Spleen (tissue), 11 donors: ENCODE measurements around the gene SYCE1. TPM values are rescaled to one million over a fixed set of nuclear protein-coding genes. Genes with fewer than 3 reads are reported as not detected.
"Not testable (repeated sequence)": the region's sequence is repeated elsewhere in the genome, so short reads cannot be mapped to it uniquely, and the experiment has no call there.

ENCODE experiments used
- DNase-seq: peaks from one replicate; pipeline ENCODE4 v3.0.0-alpha.2; 2020
- H3K27ac ChIP-seq, 8 donors: fragments of 200-600 bp; sonication (generic) in 7 of 8; 1 replicate in 4 of 8; 2 replicates in 4 of 8; pipeline versions ENCODE4 v1.5.0 to v1.8.0; 2016 to 2021; ENCODE audit warnings: inconsistent platforms in 4 of 8, mild to moderate bottlenecking in 4 of 8, moderate library complexity in 1 of 8
- H3K27me3 ChIP-seq, 7 donors: fragments of 200-600 bp; sonication (generic) in 6 of 7; replicated peaks in 1 of 7; 1 replicate in 4 of 7; 2 replicates in 3 of 7; pipeline versions ENCODE4 v1.5.0 to v1.8.0; 2016 to 2021; ENCODE audit warnings: inconsistent platforms in 3 of 7, mild to moderate bottlenecking in 1 of 7
- H3K36me3 ChIP-seq, 6 donors: fragments of 200-600 bp; sonication (generic) in 5 of 6; 1 replicate in 4 of 6; 2 replicates in 2 of 6; pipeline versions ENCODE4 v1.5.0 to v1.8.0; 2016 to 2021; ENCODE audit warnings: inconsistent platforms in 2 of 6
- H3K4me1 ChIP-seq, 6 donors: fragments of 200-600 bp; sonication (generic) in 5 of 6; 1 replicate in 3 of 6; 2 replicates in 3 of 6; pipeline versions ENCODE4 v1.5.0 to v1.8.0; 2016 to 2021; ENCODE audit warnings: inconsistent platforms in 3 of 6
- H3K4me3 ChIP-seq, 8 donors: fragments of 200-600 bp; sonication (generic) in 7 of 8; 1 replicate in 4 of 8; 2 replicates in 4 of 8; pipeline versions ENCODE4 v1.5.0 to v1.8.0; 2016 to 2021; ENCODE audit warnings: inconsistent platforms in 4 of 8, mild to moderate bottlenecking in 4 of 8, moderate library complexity in 2 of 8
- H3K9me3 ChIP-seq, 8 donors: fragments of 200-600 bp; sonication (generic) in 7 of 8; 1 replicate in 4 of 8; 2 replicates in 4 of 8; pipeline versions ENCODE4 v1.5.0 to v1.8.0; 2016 to 2021; ENCODE audit warnings: inconsistent platforms in 4 of 8
- POLR2A ChIP-seq, 3 donors: fragments of 450-650 bp; IDR thresholded peaks; one replicate each; pipeline ENCODE4 v1.5.1; 2017; ENCODE audit warnings: antibody characterized with exemption in 3 of 3, mild to moderate bottlenecking in 1 of 3
- POLR2AphosphoS5 ChIP-seq, 3 donors: sonication (generic); formaldehyde crosslinking; IDR thresholded peaks; one replicate each; pipeline ENCODE4 v1.5.1; 2017; ENCODE audit warnings: antibody characterized with exemption in 3 of 3
- WGBS, 5 donors: extraction: QIAGEN DNeasy Blood & Tissue Kit in 3 of 5; methylation state at CpG; one replicate each; pipeline versions ENCODE4 v1.1.5 to v1.1.7; 2013 to 2018; 5-methylcytosine and 5-hydroxymethylcytosine counted together
- intact Hi-C: fragments of 100-400 bp; cut with DNase I; formaldehyde crosslinking; loops from one replicate; pipeline ENCODE4 v1.15.0; 2023; ENCODE audit warnings: low total_unique reads
- polyA plus RNA-seq, 3 donors: library from polyadenylated mRNA; stranded (reverse); fragments of 200-250 nt; gene quantifications; one replicate each; pipeline ENCODE4 v1.2.1, GENCODE V29; 2013
- total RNA-seq, 7 donors: library from RNA; depleted of rRNA in 3 of 7; stranded (reverse); fragments of >200 nt in 3 of 7; fragmentation: NEBNext Ultra II Directional in 4 of 7; extraction: Animal tissue kit (Norgen Biotek cat#: 25700) in 4 of 7; gene quantifications; one replicate each; pipeline versions ENCODE4 v1.1.0 to v1.2.1, GENCODE V29; 2016 to 2021
- TF ChIP-seq, protein P1 (sequence below), 11 experiments: fragments of 200-600 bp in 7 of 11; fragments of 450-650 bp in 4 of 11; sonication (generic) in 4 of 11; IDR thresholded peaks in 8 of 11; conservative IDR thresholded peaks in 3 of 11; 1 replicate in 7 of 11; 2 replicates in 4 of 11; pipeline versions ENCODE4 v1.4.0 to v1.8.0; 2016 to 2021; ENCODE audit warnings: antibody characterized with exemption in 11 of 11, inconsistent platforms in 4 of 11, mild to moderate bottlenecking in 1 of 11
- donor health status: healthy with polysubstance abuse.
- donor health status: DM: no; HTN: no; CAD: no; lungs with moderate emphysema.
- donor health status: DM: no; HTN: no; CAD: no.
- donor health status: Bipolar disorder and iron deficiency.
- donor health status: healthy.
- donor health status: DM: no; HTN: no; CAD: no.
- donor health status: DM: yes; HTN: yes; CAD: no.

The SYCE1 gene
- total and polyA plus RNA-seq, 10 donors: 0.24 to 3.5 (median 1.4) TPM; not detected in 4

DNA sequence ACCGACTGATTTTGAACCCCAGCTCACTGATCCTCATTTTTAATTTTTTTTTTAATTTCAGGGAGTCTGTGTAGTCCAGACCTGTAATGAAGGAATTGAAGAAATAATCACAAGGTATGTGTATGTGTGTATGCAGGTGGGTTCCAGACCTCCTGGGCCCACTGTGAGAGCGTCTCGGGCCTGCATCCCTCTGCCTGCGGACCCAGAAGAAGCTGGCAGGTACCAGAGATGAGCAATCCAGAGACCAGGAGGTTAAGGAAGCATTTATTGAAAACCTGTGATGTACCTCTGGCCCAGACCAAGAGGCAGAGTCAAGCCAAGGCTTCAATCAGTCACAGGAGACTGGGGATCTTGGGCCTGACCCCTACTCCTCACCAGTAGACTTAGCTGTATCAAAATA is 10.8 kb downstream of the SYCE1 start:
- Histone ChIP-seq H3K4me1 (no peaks in the 10 kb centered on the region), H3K27me3 (peaks cover 0 to 23% (median 0%) of the 10 kb centered on the region in 7 donors), H3K27ac (no peak overlapping the region), H3K36me3 (peaks cover 0 to 25% (median 0%) of the 10 kb centered on the region in 6 donors), H3K4me3 (no peak overlapping the region), H3K9me3 (peaks cover 0 to 9% (median 2%) of the 10 kb centered on the region in 8 donors)
- 80 to 94% (median 90%) methylated on average over 4 of the region's 4 CpGs for WGBS, 5 donors
- intact Hi-C loops: no loop called here
- TF ChIP-seq, protein P1, sequence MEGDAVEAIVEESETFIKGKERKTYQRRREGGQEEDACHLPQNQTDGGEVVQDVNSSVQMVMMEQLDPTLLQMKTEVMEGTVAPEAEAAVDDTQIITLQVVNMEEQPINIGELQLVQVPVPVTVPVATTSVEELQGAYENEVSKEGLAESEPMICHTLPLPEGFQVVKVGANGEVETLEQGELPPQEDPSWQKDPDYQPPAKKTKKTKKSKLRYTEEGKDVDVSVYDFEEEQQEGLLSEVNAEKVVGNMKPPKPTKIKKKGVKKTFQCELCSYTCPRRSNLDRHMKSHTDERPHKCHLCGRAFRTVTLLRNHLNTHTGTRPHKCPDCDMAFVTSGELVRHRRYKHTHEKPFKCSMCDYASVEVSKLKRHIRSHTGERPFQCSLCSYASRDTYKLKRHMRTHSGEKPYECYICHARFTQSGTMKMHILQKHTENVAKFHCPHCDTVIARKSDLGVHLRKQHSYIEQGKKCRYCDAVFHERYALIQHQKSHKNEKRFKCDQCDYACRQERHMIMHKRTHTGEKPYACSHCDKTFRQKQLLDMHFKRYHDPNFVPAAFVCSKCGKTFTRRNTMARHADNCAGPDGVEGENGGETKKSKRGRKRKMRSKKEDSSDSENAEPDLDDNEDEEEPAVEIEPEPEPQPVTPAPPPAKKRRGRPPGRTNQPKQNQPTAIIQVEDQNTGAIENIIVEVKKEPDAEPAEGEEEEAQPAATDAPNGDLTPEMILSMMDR (IDR thresholded peaks at IDR 0.05 in 8 of 11, conservative IDR thresholded peaks at IDR 0.05 in 3 of 11): no peak
- TF ChIP-seq POLR2A (IDR thresholded peaks at IDR 0.05) (no peak), POLR2AphosphoS5 (IDR thresholded peaks at IDR 0.05) (no peak)
- no peak for DNase-seq

DNA sequence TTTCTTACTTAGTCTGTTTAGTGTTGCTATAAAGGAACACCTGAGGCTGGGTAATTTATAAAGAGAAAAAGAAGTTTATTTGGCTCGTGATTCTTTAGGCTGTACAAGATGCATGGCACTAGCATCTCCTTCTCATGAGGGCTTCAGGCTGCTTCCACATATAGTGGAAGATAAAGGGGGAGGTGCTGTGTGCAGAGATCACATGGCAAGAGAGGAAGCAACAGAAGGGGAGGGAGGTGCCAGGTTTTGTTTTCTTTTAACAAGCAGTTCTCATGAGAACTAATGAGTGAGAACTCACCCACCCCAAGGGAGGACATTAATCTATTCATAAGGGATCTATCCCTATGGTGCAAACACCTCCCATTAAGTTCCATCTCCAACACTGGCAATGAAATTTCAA is 20.9 kb downstream of the SYCE1 start:
- Histone ChIP-seq H3K27ac (no peak overlapping the region), H3K4me3 (no peak overlapping the region), H3K4me1 (no peaks in the 10 kb centered on the region), H3K36me3 (no peaks in the 10 kb centered on the region), H3K9me3 (peaks cover 0 to 36% (median 26%) of the 10 kb centered on the region in 8 donors), H3K27me3 (peaks cover 0 to 14% (median 3%) of the 10 kb centered on the region in 7 donors)
- intact Hi-C loops: no loop called here
- no peak for TF ChIP-seq POLR2A (IDR thresholded peaks at IDR 0.05)
- TF ChIP-seq POLR2AphosphoS5 (IDR thresholded peaks at IDR 0.05): no peak
- TF ChIP-seq, protein P1 (IDR thresholded peaks at IDR 0.05 in 8 of 11, conservative IDR thresholded peaks at IDR 0.05 in 3 of 11): no peak
- no peak for DNase-seq
- WGBS, 5 donors: 63 to 70% (median 64%) methylated on average over 1 of the region's 1 CpG

DNA sequence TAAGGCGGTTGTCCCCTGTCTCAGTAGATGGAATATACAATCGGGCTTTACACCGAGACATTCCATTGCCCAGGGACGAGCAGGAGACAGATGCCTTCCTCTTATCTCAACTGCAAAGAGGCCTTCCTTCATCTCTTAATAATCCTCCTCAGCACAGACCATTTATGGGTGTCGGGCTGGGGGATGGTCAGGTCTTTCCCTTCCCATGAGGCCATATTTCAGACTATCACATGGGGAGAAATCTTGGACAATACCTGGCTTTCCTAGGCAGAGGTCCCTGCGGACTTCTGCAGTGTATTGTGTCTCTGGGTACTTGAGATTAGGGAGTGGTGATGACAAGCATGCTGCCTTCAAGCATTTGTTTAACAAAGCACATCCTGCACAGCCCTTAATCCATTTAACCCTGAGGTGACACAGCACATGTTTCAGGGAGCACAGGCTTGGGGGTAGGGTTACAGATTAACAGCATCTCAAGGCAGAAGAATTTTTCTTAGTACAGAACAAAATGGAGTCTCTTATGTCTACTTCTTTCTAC is 23.9 kb downstream of the SYCE1 start:
- DNase-seq, H3K36me3 ChIP-seq, H3K4me1 ChIP-seq, H3K27ac ChIP-seq, intact Hi-C loops, H3K4me3 ChIP-seq, H3K9me3 ChIP-seq: not testable (repeated sequence)
- peaks cover 0 to 11% (median 0%) of the 10 kb centered on the region in 7 donors for H3K27me3 ChIP-seq
- WGBS, 5 donors: 64 to 88% (median 68%) methylated on average over 5 to 6 of the region's 6 CpGs

DNA sequence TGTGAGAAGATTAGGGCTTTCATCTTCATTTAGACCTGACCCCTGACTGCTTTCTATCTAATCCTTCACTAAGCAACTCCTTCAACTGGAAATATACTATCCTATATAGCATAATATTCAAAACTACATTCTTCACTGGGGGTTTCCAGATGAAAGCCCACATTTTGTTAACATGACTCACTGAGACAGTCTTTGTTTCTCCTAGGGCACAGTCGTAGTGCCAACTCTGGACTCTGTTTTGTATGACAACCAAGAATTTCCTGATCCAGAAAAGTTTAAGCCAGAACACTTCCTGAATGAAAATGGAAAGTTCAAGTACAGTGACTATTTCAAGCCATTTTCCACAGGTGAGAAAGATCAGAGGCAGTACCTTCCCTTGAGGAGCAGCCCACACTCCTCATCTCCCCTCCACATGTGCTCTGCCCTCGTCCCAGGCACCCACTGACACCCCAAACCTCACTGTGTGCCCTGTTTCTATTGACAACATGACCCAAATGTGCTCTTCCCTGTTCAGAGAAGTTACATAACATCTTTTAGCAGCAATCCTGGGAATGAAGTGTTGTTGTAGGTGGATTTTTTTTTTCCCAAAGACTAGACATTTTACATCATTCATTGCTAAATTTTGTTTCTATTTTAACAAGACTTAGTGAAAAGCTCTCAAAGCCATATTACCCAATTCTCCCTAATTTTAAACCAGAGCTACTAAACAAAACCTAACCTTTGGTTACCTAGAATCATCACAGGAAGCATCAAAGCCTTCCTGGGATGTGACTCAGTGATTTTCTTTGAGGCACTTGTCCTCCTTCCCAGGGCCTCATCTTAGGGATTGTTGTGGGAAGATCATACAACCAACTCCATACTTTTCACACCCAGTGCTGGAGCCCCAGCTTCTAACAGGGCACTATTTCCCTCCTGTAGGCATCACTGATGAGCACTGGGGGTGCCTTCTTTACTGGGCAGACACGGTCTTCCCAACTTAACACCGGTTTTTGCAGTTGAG is 27.5 kb downstream of the SYCE1 start:
- no peak for DNase-seq
- Histone ChIP-seq H3K4me3 (no peak overlapping the region), H3K27ac (no peak overlapping the region), H3K9me3 (no peaks in the 10 kb centered on the region), H3K4me1 (no peaks in the 10 kb centered on the region), H3K36me3 (peaks cover 0 to 3% (median 0%) of the 10 kb centered on the region in 6 donors), H3K27me3 (no peaks in the 10 kb centered on the region)
- WGBS, 5 donors: 54 to 75% (median 65%) methylated on average over 4 of the region's 4 CpGs
- TF ChIP-seq, protein P1 (IDR thresholded peaks at IDR 0.05 in 8 of 11, conservative IDR thresholded peaks at IDR 0.05 in 3 of 11): no peak
- TF ChIP-seq POLR2AphosphoS5 (IDR thresholded peaks at IDR 0.05): no peak
- intact Hi-C loops: no loop called here
